CD4-positive, alpha-beta T cell treated with Interleukin-10 for 1 hour (primary cell): ENCODE data around the gene DTX2.
A peak's percentile ranks its signal among the peaks of the same experiment; 100 is the strongest.
"Not testable (repeated sequence)": the region's sequence is repeated elsewhere in the genome, so short reads cannot be mapped to it uniquely, and the experiment has no call there.

Experiments
- DNase-seq: peaks from one replicate; pipeline ENCODE4 v3.0.0-alpha.2; 2020

The DTX2 gene

GRCh38 chr7:76445577-76446008 lies 15.9 kb upstream of the DTX2 start:
- peak; percentile 6 for DNase-seq

DNA sequence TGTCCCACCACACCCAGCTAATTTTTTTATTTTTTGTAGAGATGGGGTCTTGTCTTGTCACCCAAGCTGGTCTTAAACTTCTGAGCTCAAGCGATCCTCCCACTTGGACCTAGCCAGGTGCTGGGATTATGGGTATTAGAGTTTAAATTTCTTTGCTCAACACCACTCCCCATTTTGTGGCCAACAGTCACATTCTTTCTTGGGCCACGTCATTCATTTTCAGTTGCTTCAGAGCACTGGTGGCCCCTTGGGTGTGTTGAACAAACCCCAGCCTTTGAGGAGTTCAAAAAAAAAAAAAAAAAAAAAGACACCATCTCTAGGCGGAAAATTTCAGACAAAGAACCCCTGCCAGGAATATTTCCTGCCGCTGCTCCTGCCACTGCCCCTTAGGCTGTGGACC lies 4.5 kb upstream of the DTX2 start:
- DNase-seq, result not testable (repeated sequence)

DNA sequence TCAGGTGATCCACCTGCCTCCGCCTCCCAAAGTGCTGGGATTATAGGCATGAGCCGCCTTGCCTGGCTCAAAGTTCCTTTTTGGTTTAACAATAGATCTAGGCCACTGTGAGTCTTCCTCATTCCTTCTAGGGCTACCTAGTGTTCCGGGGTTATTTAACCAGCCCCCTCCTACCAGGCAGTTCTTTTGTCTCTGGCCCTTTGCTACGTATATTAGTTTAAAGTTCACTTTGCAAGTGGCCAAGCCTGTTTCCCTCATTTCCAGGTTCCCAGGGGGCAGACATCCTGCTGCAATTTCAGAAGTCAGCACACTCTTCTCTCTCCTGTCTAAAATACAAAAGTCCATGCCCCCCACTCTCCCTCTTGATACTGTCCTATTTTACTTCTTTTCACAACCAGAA lies 3.0 kb upstream of the DTX2 start:
- not testable (repeated sequence) for DNase-seq

- DNase-seq, result not testable (repeated sequence)
These were observed 742 bp upstream of the DTX2 start for GRCh38 chr7:76460767-76461166.

GRCh38 chr7:76462271-76462882 lies 868 bp downstream of the DTX2 start:
- not testable (repeated sequence) for DNase-seq

DNA sequence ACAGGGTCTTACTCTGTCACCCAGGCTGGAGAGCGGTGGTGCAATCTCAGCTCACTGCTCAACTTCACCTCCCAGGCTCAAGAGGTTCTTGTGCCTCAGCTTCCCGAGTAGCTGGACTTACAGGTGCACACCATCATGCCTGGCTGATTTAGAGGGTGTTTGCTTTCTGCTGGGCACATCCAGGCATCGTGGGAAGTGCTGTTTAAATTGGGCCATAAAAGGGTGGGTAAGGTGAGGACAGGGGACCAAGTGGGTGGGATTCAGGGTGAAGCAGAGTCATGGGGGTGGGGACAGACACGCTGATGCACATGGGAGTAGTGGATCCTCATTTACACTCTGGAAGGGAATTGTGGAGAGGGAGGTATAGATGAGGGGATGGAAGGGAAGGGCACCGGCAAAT lies 3.5 kb downstream of the DTX2 start:
- DNase-seq, result not testable (repeated sequence)

- not testable (repeated sequence) for DNase-seq
These were observed 4.4 kb downstream of the DTX2 start for GRCh38 chr7:76465950-76466349.

DNA sequence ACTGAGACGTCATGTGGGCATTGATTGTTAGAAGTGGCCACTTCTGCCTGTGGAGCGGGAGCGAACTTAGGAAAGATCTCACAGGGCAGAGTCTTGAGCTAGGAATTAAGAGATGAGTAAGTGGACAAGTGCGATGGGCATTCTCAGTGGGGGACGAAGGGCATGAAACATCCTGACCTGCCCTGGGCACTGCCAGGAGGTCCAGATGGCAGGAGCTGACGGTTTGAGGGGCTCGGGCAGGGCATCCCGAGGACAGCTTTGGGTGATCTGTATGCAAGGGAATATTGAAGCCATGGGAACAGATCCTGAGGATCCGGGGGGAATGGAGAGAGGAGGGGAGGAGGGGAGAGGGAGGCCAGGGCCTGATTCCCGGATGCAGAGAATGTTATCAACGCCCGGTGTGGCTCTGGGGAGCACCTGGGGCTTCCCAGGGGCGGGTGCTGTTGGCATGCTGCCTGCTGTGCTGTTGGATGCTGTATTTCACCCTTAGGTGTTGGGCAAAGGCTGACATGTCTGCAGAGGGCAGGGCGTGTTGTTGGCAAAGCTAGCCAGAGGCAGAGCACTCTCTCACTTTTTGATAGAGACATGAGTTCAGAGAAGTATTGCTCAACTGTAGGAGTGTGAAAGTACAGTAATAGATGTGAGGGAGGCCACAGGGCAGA lies 6.4 kb downstream of the DTX2 start:
- DNase-seq, result not testable (repeated sequence)

DNA sequence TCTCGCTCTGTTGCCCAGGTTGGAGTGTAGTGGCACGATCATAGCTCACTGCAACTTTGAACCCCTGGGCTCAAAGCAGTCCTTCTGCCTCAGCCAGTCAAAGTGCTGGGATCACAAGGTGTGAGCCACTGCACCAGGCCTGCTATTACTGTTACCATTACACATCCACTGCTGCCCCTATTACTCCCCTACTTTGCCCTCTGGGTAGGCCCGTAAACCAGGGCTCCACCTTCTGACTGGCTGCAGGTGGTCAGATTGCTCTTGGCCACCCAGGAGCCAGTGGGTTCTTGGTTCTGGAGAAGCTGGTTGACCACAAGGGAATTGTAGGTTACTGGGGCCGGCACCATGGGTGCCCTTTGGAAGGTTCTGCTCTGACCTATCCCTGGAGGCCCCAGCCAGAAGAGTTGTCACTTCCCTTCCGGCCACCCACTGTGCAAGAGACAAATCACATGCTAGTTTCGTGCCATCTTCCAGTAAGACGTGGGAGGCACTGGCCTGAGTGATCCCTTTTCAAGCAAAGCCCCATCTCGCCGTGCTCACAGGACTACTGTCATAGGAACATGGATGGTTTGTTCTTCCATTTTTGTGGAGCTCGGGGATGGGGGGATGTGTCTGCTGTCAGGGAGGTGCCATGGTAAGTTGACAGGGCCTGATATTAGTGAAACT lies 10.2 kb downstream of the DTX2 start:
- DNase-seq, result not testable (repeated sequence)

DNA sequence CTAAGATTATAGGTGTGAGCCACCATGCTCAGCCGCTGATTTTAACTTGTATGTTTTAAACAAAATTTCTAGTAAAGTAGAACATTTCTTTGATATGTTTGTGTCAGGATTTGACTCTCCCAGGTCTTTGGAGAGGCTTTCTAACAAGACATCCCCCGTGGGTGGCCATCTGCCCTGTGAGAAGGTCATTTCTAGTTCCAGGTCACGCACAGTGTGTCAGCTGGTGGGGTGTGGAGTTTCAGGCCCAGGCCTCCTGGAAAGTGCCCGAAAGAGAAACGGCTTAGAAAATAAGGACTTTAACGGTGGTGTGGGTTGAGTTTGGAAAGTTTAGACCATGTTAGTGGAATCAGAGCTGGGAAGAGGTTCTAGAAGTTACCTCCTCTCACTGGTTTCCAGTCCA lies 11.6 kb downstream of the DTX2 start:
- not testable (repeated sequence) for DNase-seq

GRCh38 chr7:76476280-76476679 lies 14.8 kb downstream of the DTX2 start:
- not testable (repeated sequence) for DNase-seq

GRCh38 chr7:76476742-76477474 lies 15.4 kb downstream of the DTX2 start:
- DNase-seq, result not testable (repeated sequence)

- DNase-seq, result not testable (repeated sequence)
These were observed 18.1 kb downstream of the DTX2 start for GRCh38 chr7:76479628-76480027.

DNA sequence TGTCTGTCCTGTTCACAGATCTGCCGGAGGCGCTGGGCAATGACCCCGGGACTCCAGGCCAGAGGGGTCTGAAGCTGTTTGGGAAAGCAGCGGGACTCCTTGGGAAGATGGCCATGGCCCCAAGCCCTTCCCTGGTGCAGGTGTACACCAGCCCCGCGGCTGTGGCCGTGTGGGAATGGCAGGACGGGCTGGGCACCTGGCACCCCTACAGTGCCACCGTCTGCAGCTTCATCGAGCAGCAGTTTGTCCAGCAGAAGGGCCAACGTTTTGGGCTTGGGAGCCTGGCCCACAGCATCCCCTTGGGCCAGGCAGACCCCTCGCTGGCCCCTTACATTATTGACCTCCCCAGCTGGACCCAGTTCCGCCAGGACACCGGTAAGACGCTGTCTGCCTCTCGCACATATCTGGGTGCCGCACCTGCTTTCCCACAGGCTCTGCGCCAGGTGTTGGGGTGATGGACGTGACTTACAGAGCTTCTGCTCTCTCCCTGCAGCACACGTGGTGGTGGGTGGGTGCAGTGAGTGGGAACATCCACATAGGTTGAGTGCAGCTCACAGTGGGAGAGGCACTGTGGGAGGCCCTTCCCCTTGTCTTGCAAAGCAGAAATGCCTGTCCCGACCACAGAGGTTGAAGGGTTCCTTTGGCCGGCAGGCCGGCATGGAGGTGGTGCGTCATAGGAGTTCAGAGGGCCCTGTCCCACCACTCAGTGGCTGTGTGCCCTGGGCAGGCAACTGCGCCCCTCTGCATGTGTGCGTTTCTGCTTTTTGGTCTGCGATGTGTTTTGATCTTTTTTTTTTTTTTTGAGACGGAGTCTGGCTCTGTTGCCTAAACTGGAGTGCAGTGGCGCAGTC lies 19.1 kb downstream of the DTX2 start:
- DNase-seq, result not testable (repeated sequence)

DNA sequence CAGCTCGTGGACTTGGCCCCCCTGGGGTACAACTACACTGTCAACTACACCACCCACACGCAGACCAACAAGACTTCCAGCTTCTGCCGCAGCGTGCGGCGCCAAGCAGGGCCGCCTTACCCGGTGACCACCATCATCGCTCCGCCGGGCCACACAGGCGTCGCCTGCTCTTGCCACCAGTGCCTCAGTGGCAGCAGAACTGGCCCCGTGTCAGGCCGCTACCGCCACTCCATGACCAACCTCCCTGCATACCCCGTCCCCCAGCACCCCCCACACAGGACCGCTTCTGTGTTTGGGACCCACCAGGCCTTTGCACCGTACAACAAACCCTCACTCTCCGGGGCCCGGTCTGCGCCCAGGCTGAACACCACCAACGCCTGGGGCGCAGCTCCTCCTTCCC lies 21.2 kb downstream of the DTX2 start:
- not testable (repeated sequence) for DNase-seq

DNA sequence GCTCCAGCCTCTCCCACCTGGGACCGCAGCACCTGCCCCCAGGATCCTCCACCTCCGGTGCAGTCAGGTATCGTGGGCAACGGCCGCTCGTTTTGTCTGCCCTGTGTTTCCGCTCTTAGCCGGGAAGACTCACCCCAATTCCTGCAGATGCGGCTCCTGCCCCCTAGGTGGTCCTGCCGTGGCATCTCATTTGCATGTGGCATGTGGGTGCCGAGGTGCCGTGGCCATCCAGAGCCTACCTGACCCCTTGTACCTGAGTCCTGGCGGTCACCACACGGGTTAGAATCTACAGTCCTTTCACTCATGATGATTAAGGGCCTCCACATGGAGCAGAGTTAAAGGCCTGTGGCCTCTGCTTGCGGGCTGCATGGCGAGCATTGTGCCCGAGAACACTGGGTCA lies 21.6 kb downstream of the DTX2 start:
- not testable (repeated sequence) for DNase-seq

GRCh38 chr7:76484456-76484855 lies 22.9 kb downstream of the DTX2 start:
- not testable (repeated sequence) for DNase-seq

DNA sequence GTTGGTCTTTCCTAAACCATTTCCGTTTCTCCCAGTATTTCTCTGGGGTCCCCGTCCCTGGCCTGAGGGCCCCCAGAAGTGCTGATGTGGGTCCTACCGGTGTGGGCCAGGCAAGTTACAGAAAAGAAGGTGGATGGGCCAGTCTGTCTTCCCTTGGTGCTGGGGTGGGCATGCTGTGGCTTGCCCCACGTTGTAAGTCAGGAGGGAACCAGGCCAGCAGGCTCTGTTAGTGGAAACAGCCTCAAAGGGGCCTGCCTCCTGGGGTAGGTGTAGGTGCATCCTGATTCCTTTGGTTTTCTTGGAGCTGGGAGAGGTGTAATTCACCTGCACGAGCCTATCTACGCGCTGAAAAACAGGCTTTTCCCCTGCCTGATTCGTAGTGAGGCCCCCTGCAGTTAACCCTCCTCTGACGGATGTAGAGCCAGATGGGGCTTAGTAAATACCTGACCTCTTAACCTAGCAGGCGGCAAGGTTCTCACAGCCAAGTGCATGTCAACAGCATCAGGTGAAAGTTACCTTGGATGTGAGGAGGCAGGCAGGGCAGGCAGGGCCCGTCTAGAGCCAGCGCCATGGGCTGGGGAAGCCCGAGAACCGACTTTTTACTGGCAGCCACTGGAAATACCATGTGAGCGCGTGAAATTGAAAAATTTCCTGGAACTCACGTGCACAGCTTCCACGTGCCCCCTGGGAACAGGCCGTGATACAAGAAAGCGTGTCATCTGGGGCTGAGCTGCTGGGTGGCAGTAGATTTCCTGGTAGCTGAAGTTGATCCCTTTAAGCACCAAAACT lies 24.5 kb downstream of the DTX2 start:
- DNase-seq, result not testable (repeated sequence)

GRCh38 chr7:76486618-76487017 lies 25.1 kb downstream of the DTX2 start:
- DNase-seq, result peak; percentile 35

DNA sequence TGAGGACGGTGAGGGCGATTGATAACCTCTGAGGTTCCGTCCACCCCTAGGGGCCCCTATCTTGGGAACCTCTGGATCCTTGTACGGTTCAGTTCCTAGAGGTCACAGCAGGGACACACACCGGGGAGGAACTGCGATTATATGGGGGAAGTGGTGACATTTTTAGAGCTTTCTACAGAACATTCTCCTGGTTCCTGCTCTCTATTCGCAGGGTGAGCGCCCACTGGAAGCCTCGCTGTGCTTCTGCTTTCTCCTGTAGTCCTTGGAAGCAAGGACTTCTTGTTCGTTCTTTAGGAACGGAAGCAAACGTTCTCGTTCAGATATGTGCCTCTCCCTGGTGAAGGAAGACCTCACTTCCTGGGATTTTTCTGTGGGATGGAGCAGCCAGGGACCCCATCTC lies 26.5 kb downstream of the DTX2 start:
- not testable (repeated sequence) for DNase-seq

- DNase-seq, result not testable (repeated sequence)
These were observed 30.6 kb downstream of the DTX2 start for GRCh38 chr7:76492139-76492538.
